ENCODE measurements around the gene SPHKAP. TPM values are rescaled to one million over a fixed set of nuclear protein-coding genes. Genes with fewer than 3 reads are reported as not detected.
"Not testable (repeated sequence)": the region's sequence is repeated elsewhere in the genome, so short reads cannot be mapped to it uniquely, and the experiment has no call there.

The SPHKAP gene
- total RNA-seq, 4 donors from 2014 or later, result 0.20 to 1.6 (median 1.5) TPM; not detected in 1

DNA sequence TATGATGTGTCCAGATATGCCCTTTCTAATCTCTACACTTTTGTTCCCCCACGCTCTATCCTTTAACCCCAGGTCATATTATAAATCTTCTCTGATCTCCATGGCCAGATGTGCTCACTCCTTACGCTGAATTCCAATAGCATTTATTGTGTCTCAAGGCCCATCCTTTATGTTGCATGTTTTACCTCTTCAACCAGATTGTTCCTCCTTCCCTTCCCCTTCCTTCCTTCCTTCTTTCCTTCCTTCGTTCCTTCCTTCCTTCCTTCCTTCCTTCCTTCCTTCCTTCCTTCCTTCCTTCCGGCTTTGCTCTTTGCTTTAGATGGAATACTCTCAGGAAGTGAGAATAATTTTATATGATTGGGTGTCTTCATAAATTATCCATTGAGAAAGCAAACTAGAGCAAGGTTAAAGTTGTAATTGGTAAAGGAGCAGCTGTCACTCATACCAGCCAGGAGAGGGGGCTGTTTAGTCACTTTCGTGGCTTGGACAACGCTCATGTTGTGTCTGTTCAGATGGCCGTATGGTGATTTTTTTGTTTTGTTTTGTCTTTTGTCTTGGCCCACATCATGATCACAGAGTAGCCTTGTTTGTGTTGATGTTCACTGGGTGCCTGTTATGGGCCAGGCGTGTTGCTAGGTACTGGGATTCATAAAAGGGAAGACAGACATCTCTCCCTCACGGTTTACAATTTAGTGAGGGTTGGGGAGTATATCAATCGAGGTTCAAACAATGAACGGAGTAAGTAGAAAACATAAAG is 242.0 kb downstream of the SPHKAP start:
- intact Hi-C loops (cut with DNase I), result no loop called here
- Histone ChIP-seq H3K36me3 (no peaks in the 10 kb centered on the region), H3K27me3 (no peaks in the 10 kb centered on the region), H3K4me1 (no peaks in the 10 kb centered on the region), H3K27ac (no peak overlapping the region), H3K9me3 (no peaks in the 10 kb centered on the region), H3K4me3 (replicated peaks in 1 of 3) (no peak overlapping the region)
- DNase-seq, result no peak
- WGBS, 2 donors, result 51 to 55% methylated on average over 11 of the region's 11 CpGs
- TF ChIP-seq, protein P1, sequence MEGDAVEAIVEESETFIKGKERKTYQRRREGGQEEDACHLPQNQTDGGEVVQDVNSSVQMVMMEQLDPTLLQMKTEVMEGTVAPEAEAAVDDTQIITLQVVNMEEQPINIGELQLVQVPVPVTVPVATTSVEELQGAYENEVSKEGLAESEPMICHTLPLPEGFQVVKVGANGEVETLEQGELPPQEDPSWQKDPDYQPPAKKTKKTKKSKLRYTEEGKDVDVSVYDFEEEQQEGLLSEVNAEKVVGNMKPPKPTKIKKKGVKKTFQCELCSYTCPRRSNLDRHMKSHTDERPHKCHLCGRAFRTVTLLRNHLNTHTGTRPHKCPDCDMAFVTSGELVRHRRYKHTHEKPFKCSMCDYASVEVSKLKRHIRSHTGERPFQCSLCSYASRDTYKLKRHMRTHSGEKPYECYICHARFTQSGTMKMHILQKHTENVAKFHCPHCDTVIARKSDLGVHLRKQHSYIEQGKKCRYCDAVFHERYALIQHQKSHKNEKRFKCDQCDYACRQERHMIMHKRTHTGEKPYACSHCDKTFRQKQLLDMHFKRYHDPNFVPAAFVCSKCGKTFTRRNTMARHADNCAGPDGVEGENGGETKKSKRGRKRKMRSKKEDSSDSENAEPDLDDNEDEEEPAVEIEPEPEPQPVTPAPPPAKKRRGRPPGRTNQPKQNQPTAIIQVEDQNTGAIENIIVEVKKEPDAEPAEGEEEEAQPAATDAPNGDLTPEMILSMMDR (IDR thresholded peaks at IDR 0.05), result peak in 1 of 6 experiments; percentile 8
- TF ChIP-seq POLR2A (IDR thresholded peaks at IDR 0.05), result no peak

DNA sequence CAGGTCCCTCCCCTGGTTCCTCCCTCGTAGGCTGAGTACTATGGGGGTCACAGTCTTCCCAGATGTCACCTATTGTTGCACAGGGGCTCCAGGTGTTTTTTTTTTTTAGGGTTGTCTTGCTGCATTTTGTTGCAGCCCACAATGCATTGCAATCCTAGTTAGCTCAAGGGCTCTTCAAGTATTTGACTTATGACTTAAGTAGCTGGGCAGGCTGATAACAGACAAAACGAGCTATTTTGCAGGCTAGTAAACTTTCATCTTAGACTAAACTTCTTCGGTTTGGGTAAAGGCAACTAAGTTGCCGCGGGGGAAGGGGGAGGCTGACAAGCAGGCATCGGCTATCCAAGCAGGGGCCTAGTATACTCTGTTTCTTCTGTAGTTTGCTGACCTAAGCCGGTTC is 245.2 kb downstream of the SPHKAP start:
- H3K9me3 ChIP-seq; H3K27me3 ChIP-seq; intact Hi-C loops (cut with DNase I); H3K27ac ChIP-seq; H3K4me1 ChIP-seq; H3K36me3 ChIP-seq; H3K4me3 ChIP-seq (replicated peaks in 1 of 3); DNase-seq: not testable (repeated sequence)
- 26 to 55% methylated on average over 7 of the region's 7 CpGs for WGBS, 2 donors

DNA sequence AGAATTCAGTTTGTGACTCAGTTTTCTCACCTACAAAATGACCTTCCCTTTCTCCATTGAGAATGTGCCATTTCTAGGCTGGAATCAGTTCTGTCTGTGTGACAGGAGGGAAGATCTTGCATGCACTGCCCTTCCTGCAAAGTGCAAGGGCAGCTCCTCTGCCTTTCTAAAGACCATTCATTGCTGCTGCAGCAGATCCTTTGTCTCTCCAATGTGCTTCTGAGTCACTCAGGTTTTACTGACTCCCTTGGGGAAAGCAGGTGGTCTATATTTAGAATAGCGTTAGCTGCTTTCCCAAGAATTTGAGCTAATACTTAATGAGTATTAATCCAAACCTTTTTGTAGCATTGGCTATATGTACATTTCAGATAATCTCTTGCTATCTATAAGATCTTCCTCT is 247.6 kb downstream of the SPHKAP start:
- DNase-seq, result no peak
- no peak overlapping the region for H3K4me3 ChIP-seq (replicated peaks in 1 of 3)
- intact Hi-C loops (cut with DNase I), result no loop called here
- H3K36me3 ChIP-seq, result no peaks in the 10 kb centered on the region
- H3K27ac ChIP-seq, result no peak overlapping the region
- no peaks in the 10 kb centered on the region for H3K27me3 ChIP-seq
- no peaks in the 10 kb centered on the region for H3K4me1 ChIP-seq
- no peaks in the 10 kb centered on the region for H3K9me3 ChIP-seq
- TF ChIP-seq POLR2A (IDR thresholded peaks at IDR 0.05), result no peak
- TF ChIP-seq, protein P1 (IDR thresholded peaks at IDR 0.05), result no peak
- 80 to 81% methylated on average over 1 of the region's 1 CpG for WGBS, 2 donors

DNA sequence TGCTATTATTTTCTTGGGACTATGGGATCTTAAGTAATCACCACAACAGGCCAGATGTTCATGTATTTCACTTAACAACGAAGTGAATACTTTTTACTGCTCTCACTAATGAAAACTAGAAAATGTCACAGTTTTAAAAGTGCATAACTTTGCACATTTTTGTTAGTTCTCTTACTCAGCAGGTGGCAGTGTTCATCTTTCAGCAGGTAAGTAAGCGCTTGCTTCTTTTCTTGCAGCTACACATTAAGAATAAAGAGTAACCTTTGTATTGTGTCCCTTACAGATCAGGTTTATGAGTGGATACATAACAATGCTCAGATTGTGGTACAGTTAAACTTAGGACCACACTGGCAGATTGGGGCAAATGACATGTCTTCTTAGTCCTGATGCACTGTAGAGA is 249.1 kb downstream of the SPHKAP start:
- intact Hi-C loops (cut with DNase I), result no loop called here
- 58 to 75% methylated on average over 2 of the region's 2 CpGs for WGBS, 2 donors
- no peaks in the 10 kb centered on the region for H3K4me1 ChIP-seq
- no peaks in the 10 kb centered on the region for H3K27me3 ChIP-seq
- no peaks in the 10 kb centered on the region for H3K9me3 ChIP-seq
- no peak overlapping the region for H3K4me3 ChIP-seq (replicated peaks in 1 of 3)
- TF ChIP-seq POLR2A (IDR thresholded peaks at IDR 0.05), result no peak
- TF ChIP-seq, protein P1 (IDR thresholded peaks at IDR 0.05), result no peak
- no peaks in the 10 kb centered on the region for H3K36me3 ChIP-seq
- H3K27ac ChIP-seq, result no peak overlapping the region
- no peak for DNase-seq

DNA sequence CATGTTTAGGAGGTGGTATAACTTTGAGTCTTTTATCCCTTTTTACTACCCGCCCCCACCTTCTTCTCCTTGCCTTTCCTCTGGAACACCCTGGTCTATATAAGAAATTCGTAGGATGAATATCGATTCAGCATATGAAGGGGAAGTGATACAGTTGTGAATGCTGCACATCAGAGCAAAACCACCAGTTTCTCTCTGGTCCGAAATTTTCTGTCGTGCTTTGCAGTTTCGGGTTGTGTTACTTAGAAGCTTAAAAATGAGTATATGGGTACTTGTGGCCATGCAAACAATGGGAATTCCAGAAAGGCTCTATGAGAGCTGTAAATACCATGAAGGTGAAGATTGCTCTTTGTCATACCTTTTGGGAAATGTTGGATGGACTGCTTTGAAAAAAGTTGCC is 249.5 kb downstream of the SPHKAP start:
- no peaks in the 10 kb centered on the region for H3K27me3 ChIP-seq
- no peak overlapping the region for H3K4me3 ChIP-seq (replicated peaks in 1 of 3)
- no peak for DNase-seq
- WGBS, 2 donors, result 82 to 88% methylated on average over 6 of the region's 6 CpGs
- no peak overlapping the region for H3K27ac ChIP-seq
- intact Hi-C loops (cut with DNase I), result no loop called here
- no peaks in the 10 kb centered on the region for H3K4me1 ChIP-seq
- no peaks in the 10 kb centered on the region for H3K9me3 ChIP-seq
- TF ChIP-seq, protein P1 (IDR thresholded peaks at IDR 0.05), result no peak
- no peak for TF ChIP-seq POLR2A (IDR thresholded peaks at IDR 0.05)
- H3K36me3 ChIP-seq, result no peaks in the 10 kb centered on the region

Small RNA genes lying within 50 kb of the gene (small RNA-seq; reads per million reads assigned to genes)
- gene RNU6-624P, result not detected

Data from thyroid gland (tissue), 4 donors.